Stimulated activated CD4-positive, alpha-beta T cell treated with anti-CD3 and anti-CD28 coated beads, Interleukin-1b, Interleukin-23, amount 100 ng/mL, for 48 hours (primary cell): Measurements from ENCODE around the gene OR6N1.

Source experiments
- DNase-seq: peaks from one replicate; pipeline ENCODE4 v3.0.0-alpha.2; 2020

The OR6N1 gene

DNA sequence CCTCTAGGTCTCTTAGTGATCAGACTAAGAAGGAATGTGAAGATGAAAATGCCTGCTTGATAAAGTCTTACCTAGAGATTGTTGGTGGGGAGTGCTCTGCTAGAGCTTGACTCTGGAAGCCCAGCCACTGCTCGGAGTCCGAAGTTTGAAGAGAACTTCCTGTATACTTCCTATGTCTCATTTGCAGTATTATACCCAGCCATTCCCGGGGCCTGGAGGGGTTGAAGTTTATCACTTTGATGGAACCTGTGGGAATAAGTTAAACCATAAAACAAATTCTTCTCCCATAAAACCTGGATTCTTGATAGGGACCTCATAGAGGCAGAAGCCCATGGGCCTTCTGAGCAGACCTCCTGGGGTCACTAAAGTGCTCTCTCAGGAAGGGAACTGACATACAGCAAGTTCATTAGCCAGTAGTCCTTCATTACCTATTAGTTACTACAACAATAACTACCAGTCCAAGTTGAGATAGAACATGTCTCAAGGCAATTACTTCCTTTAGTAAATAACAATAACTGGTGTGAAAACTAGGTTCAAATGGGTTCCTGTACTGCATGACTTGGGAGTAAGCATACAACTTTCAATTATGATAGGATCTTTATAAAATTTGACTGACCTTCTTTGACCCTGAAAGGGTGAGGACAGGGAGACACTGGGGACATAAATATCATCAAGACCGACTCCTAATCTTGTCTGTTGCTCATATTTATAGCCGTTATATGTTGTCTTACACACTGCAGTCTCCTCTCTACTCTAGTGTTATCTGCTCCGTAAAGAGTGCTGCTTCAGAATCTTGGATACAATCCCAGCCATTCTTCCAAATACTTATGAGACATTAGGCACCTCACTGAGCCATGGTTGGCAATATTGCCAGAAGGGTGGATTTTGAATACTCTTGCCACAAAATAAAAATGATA is at the start of gene OR6N1:
Gene OR6N1, minus strand, starts transcription at position 246 of the 917 bp plus-strand sequence. CDS start 5,513 bp downstream, outside the sequence.
- DNase-seq = no peak

DNA sequence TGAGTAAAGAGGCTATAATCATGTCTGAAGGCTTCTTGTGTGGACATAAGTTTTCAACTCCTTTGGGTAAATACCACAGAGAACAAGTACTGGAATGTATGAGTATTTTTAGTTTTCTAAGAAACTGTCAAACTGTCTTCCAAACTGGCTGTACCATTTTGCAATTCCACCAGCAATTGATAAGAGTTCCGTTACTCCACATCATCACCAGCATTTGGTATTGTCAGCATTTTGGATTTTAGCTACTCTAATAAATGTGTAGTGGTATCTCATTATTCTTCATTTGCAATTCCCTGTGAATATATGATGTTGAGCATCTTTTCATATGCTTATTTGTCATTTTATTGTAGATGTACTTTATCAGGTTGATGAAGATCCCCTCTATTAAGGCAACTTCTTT is 49.7 kb upstream of the OR6N1 start:
- no peak for DNase-seq

GRCh38 chr1:158819461-158820443 is 47.8 kb upstream of the OR6N1 start:
- DNase-seq = peak; percentile 5

DNA sequence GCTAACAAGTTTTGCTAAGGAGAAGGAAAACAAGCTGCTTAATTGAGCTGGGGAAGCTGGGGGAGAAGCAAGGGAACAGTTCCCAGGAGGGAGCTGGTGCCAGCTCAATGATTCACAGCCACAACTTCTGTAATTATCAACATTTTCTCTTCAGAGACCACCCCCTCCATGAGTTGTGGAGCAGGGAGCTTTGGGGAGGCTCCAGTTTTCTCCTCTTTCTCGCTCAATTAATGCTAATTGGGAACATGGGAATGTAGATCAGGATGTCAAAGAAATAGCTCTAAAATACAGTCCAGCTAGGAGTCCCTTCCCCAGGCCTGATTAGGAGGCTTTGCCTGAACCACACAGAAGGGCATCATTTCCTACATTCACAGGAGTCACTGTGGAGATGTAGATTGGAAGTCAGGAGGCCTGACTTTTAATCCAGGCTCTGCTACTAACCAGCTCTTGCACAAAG is 47.0 kb upstream of the OR6N1 start:
- no peak for DNase-seq

GRCh38 chr1:158818560-158818959 is 46.6 kb upstream of the OR6N1 start:
- DNase-seq = no peak

DNA sequence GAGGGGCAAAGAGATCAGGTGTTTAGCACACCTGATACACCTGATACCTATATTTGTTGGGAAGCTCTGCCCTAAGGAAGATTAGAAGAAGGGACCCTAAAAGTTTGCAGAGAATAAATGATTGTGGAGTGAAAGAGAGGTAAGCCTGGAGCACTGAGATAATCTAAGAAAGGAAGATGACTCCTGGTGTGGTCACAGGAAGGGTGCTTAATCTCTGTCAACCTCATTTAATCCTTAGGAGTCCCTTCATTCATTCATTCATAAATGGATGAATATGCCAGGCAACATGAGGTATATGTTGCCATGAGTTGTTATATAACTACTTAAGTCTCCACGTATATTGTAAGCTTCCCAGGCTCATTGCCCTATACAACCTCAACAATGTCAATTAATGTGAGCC is 43.0 kb upstream of the OR6N1 start:
- DNase-seq = no peak

GRCh38 chr1:158813164-158813563 is 41.2 kb upstream of the OR6N1 start:
- no peak for DNase-seq

- no peak for DNase-seq
Measured at GRCh38 chr1:158812336-158812735, 40.3 kb upstream of the OR6N1 start.

GRCh38 chr1:158810311-158810710 is 38.3 kb upstream of the OR6N1 start:
- no peak for DNase-seq

GRCh38 chr1:158809862-158810261 is 37.9 kb upstream of the OR6N1 start:
- no peak for DNase-seq

DNA sequence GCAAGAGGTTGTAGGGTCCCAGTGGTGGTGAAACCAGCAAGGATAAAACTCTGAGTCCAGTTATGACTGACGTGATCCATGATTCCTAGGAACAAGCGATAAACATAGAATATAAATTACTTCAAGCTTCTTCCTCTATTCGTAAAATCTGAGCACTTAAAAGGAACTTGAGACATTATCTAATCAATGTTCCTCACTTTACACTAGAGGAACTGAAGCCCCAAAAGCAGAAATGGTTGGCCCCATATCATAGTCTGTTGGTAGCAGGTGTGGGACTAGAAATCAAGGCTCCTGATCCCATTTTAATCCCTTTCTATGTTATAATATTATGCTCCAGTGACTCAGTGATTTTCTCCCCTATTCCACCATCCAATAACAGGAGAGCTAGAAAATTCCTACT is 37.3 kb upstream of the OR6N1 start:
- no peak for DNase-seq

DNA sequence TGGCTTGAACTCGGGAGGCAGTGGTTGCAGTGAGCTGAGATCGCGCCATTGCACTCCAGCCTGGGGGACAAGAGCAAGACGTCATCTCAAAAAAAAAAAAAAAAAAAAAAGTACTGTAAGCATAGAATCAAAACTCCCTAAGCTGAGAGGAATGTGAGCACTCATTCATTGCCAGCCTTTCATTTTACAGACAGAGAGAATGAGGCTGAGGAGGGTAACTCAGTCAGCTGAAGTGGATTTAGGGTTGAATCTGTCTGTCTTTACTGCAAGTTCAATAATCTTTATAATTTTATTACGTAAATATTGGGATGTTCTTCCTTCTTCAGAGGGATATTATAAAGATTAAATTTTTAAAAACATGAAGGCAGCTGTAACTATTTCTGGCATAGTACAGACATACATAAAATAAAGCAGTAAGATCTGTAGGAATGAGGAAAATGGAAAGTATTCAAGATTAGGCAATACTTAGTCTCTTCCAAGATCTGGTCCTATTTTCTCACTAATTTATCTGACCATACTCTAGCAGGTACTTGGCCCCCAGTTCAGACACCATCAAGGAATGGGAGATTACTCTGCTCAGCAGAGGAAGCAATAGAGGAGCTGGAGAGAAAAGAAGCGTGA is 35.0 kb upstream of the OR6N1 start:
- DNase-seq = no peak

GRCh38 chr1:158803678-158804077 is 31.7 kb upstream of the OR6N1 start:
- no peak for DNase-seq

DNA sequence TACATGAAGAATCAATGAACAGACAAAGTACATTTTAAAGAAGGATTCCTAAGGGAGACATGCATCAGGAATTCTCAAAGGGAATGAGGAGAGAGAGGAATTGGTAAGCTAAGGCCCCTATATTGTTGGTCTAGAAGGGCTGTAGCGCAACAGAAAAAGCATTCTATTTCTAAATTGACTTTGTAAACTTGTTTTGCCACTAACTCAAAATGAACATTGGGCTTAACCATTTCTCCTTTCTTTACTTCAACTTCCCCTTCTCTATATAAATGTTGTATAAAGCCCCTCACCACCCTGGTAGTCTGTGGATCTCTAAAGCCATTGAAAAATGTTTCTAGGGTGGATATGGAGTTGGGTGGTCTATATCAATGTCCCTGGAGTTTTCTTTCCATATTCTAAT is 29.4 kb upstream of the OR6N1 start:
- DNase-seq = no peak

GRCh38 chr1:158800526-158800925 is 28.5 kb upstream of the OR6N1 start:
- no peak for DNase-seq

- peak; percentile 3 for DNase-seq
Measured at GRCh38 chr1:158799689-158800088, 27.7 kb upstream of the OR6N1 start.

DNA sequence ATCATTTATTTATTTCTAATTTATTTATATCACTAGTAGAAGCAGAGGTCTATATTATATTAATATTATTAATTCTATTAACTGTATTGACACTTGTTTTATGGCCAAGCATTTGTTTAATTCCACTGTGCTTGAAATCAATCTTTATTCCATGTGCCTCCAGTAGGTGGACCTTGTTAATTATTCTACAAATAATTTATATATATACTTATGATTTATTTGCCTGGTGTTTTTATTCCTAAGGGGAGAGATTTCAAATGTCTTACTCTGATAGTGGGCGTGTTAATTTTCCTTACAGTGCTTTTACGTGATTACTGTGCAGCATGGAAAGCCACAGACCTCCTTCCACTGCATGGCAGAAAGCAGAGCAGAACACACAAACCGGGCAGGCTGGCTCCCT is 26.5 kb upstream of the OR6N1 start:
- DNase-seq = no peak

DNA sequence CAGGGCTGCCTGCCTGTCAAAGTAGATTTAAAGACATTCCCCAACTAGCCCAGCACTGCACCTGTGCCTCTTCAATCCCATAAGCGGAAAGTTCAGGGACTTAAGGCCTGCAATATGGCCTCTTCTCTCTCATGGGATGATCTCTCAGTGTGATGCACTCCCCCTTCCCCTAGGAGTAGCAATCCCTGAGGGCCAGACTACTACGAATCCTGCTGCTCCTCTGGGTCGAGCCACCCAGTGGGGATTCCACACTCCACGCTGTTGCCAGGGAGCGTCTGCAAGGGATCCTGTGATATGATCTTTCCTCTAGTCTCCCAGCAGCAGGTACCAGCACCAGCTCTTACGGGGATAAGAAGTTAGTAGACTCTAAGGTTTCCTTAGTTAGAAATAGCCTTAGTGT is 22.3 kb upstream of the OR6N1 start:
- DNase-seq = no peak

- DNase-seq = peak; percentile 39
Measured at GRCh38 chr1:158793604-158794003, 21.6 kb upstream of the OR6N1 start.

GRCh38 chr1:158781104-158781503 is 9.1 kb upstream of the OR6N1 start, which contains the start of gene OR6N2:
TSS of gene OR6N2 (minus strand) at chr1:158781204. CDS start at chr1:158777635, 3,569 bp downstream.
- DNase-seq = no peak

DNA sequence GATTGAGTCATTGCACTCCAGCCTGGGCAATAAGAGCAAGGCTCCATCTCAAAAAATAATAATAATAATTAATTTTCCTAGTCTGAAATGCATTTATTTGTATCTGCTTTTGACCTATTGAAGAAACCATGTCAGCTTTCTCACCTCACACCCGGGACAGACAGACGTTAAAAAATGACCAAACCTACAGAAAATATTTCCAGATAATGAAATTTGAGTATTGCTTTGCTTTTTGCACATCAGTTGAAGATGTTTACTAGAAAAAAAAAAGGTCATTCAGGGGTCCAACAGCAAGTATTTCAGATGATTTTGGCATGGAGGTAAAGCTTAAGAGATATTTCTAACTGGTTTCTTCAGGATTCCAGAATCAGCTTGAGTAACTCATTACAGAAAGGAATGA is 17.6 kb downstream of the OR6N1 start, which contains the start of gene OR6K6:
Gene OR6K6, plus strand, starts transcription at position 301 of the 400 bp plus-strand sequence. CDS start 168 bp downstream, outside the sequence.
- DNase-seq = no peak

- no peak for DNase-seq
Measured at GRCh38 chr1:158752155-158752712, 19.8 kb downstream of the OR6N1 start.
